Activated CD8-positive, alpha-beta memory T cell treated with anti-CD3 and anti-CD28 coated beads, Interleukin-2, amount 50 U/mL, for 24 hours (primary cell): ENCODE measurements around the gene OLA1.
"Not testable (repeated sequence)": the region's sequence is repeated elsewhere in the genome, so short reads cannot be mapped to it uniquely, and the experiment has no call there.

Source experiments
- DNase-seq: peaks from one replicate; pipeline ENCODE4 v3.0.0-alpha.2; 2020; ENCODE audit errors: extremely low read depth

OLA1 gene

GRCh38 chr2:174248187-174248997 is at the start of gene OLA1:
Gene OLA1, minus strand, starts transcription at chr2:174248532. Its CDS starts 1,717 bp downstream, at chr2:174246815.
- peak; percentile 84 for DNase-seq

- no peak for DNase-seq
These were observed 44.6 kb upstream of the OLA1 start for GRCh38 chr2:174292908-174293307.

GRCh38 chr2:174286172-174286571 is 37.8 kb upstream of the OLA1 start:
- no peak for DNase-seq

- no peak for DNase-seq
These were observed 34.1 kb upstream of the OLA1 start for GRCh38 chr2:174282441-174282840.

- no peak for DNase-seq
These were observed 33.4 kb upstream of the OLA1 start for GRCh38 chr2:174281736-174282135.

- no peak for DNase-seq
These were observed 32.3 kb upstream of the OLA1 start for GRCh38 chr2:174280596-174280995.

- DNase-seq: not testable (repeated sequence)
These were observed 21.9 kb upstream of the OLA1 start for GRCh38 chr2:174270263-174270662.

- no peak for DNase-seq
These were observed 18.0 kb upstream of the OLA1 start for GRCh38 chr2:174266288-174266687.

- DNase-seq: no peak
These were observed 15.7 kb upstream of the OLA1 start for GRCh38 chr2:174263997-174264396.

- DNase-seq: no peak
These were observed 11.6 kb upstream of the OLA1 start for GRCh38 chr2:174259981-174260380.

GRCh38 chr2:174254267-174254666 is 5.9 kb upstream of the OLA1 start:
- no peak for DNase-seq

- no peak for DNase-seq
These were observed 763 bp upstream of the OLA1 start for GRCh38 chr2:174248998-174249592.

GRCh38 chr2:174247474-174248186 is 702 bp downstream of the OLA1 start:
- DNase-seq: no peak

GRCh38 chr2:174246944-174247381 is 1.4 kb downstream of the OLA1 start:
- DNase-seq: no peak

GRCh38 chr2:174245628-174246027 is 2.7 kb downstream of the OLA1 start:
- not testable (repeated sequence) for DNase-seq

- DNase-seq: no peak
These were observed 3.3 kb downstream of the OLA1 start for GRCh38 chr2:174245065-174245464.

GRCh38 chr2:174243812-174244211 is 4.5 kb downstream of the OLA1 start:
- no peak for DNase-seq

- no peak for DNase-seq
These were observed 8.2 kb downstream of the OLA1 start for GRCh38 chr2:174240097-174240496.

GRCh38 chr2:174236429-174236828 is 11.9 kb downstream of the OLA1 start:
- DNase-seq: no peak

GRCh38 chr2:174235680-174236079 is 12.7 kb downstream of the OLA1 start:
- no peak for DNase-seq

GRCh38 chr2:174233771-174234275 is 14.5 kb downstream of the OLA1 start:
- DNase-seq: no peak

- no peak for DNase-seq
These were observed 20.6 kb downstream of the OLA1 start for GRCh38 chr2:174227748-174228147.
